HepG2 (cell line): ENCODE data around the gene HYAL2. TPM values are rescaled to one million over a fixed set of nuclear protein-coding genes. Genes with fewer than 3 reads are reported as not detected.

Experiments
- BHLHE40 ChIP-seq: IDR thresholded peaks from 2 replicates; pipeline ENCODE4 v1.6.1; 2011; ENCODE audit warnings: low read length, improper control_type of control experiment
- EEA1 ChIP-seq: sonication (generic); formaldehyde crosslinking; IDR thresholded peaks from 2 replicates; pipeline ENCODE4 v1.5.1; 2020; ENCODE audit warnings: mild to moderate bottlenecking, missing genetic modification reagents, borderline replicate concordance
- FOXM1 ChIP-seq: sonication (generic); formaldehyde crosslinking; IDR thresholded peaks from 2 replicates; pipeline ENCODE4 v1.5.0; 2020; ENCODE audit warnings: missing genetic modification reagents
- GZF1 ChIP-seq: sonication (generic); formaldehyde crosslinking; IDR thresholded peaks from 2 replicates; pipeline ENCODE4 v1.5.1; 2020; ENCODE audit warnings: mild to moderate bottlenecking, missing genetic modification reagents
- HIVEP1 ChIP-seq: sonication (generic); formaldehyde crosslinking; IDR thresholded peaks from 2 replicates; pipeline ENCODE4 v1.4.0; 2020; ENCODE audit warnings: mild to moderate bottlenecking, missing genetic modification reagents
- MAFF ChIP-seq: IDR thresholded peaks from 2 replicates; pipeline ENCODE4 v1.6.1; 2011; ENCODE audit warnings: low read depth, low read length, improper control_type of control experiment
- MZF1 ChIP-seq: sonication (generic); formaldehyde crosslinking; IDR thresholded peaks from 2 replicates; pipeline ENCODE4 v1.8.1; 2023; ENCODE audit warnings: mild to moderate bottlenecking, missing genetic modification reagents, borderline replicate concordance
- NFYC ChIP-seq: IDR thresholded peaks from 2 replicates; pipeline ENCODE4 v1.6.1; 2016; ENCODE audit warnings: missing genetic modification reagents, missing compliant biosample characterization
- POLR2AphosphoS5 ChIP-seq: IDR thresholded peaks from 2 replicates; pipeline ENCODE4 v1.6.1; 2012; ENCODE audit warnings: low read depth, low read length
- RBFOX2 ChIP-seq: fragments of 200-400 bp; formaldehyde crosslinking; IDR thresholded peaks from 2 replicates; pipeline ENCODE4 v1.6.1; 2017; ENCODE audit warnings: low read depth, mild to moderate bottlenecking, low read length
- SIX1 ChIP-seq: sonication (generic); formaldehyde crosslinking; IDR thresholded peaks from 2 replicates; pipeline ENCODE4 v1.4.0; 2020; ENCODE audit warnings: missing genetic modification reagents, borderline replicate concordance
- SOX5 ChIP-seq: IDR thresholded peaks from 2 replicates; pipeline ENCODE4 v1.6.1; 2016; ENCODE audit warnings: borderline replicate concordance
- SYNCRIP ChIP-seq: fragments of 200-400 bp; formaldehyde crosslinking; IDR thresholded peaks from 2 replicates; pipeline ENCODE4 v1.6.1; 2018; ENCODE audit warnings: mild to moderate bottlenecking, low read depth, low read length; ENCODE audit not compliant: insufficient read depth
- ZNF589 ChIP-seq: sonication (generic); formaldehyde crosslinking; conservative IDR thresholded peaks from 2 replicates; pipeline ENCODE4 v1.8.0; 2022; ENCODE audit warnings: mild to moderate bottlenecking, moderate library complexity, missing genetic modification reagents
- ZNF720 ChIP-seq: sonication (generic); formaldehyde crosslinking; IDR thresholded peaks from 2 replicates; pipeline ENCODE4 v1.4.0; 2020; ENCODE audit warnings: missing genetic modification reagents
- ZNF776 ChIP-seq: sonication (generic); formaldehyde crosslinking; IDR thresholded peaks from 2 replicates; pipeline ENCODE4 v1.4.0; 2020; ENCODE audit warnings: mild to moderate bottlenecking, missing genetic modification reagents
- polyA plus RNA-seq, 8 experiments: library from polyadenylated mRNA; depleted of rRNA in 3 of 8; stranded (reverse) in 7 of 8; unstranded in 1 of 8; fragments of >200 nt; fragmentation: Illumina TruSeq in 4 of 8; extraction: Trizol in 4 of 8; gene quantifications; 2 replicates each; pipeline versions ENCODE4 v1.2.1 to v1.2.3, GENCODE V29; 2011 to 2016; ENCODE audit warnings: low read depth in 4 of 8, missing spikeins in 1 of 8, mixed read lengths in 1 of 8; ENCODE audit not compliant: insufficient read depth in 1 of 8
- total RNA-seq, 5 experiments: library from RNA; depleted of rRNA; stranded (reverse); fragments of >200 nt; fragmentation: Illumina TruSeq; extraction: Trizol; gene quantifications; 2 replicates each; pipeline ENCODE4 v1.2.3, GENCODE V29; 2016; ENCODE audit warnings: low read depth in 1 of 5
- TF ChIP-seq, protein P1 (sequence below): sonication (generic); formaldehyde crosslinking; IDR thresholded peaks from 2 replicates; pipeline ENCODE4 v1.9.0; 2021; ENCODE audit warnings: missing genetic modification reagents, borderline replicate concordance
- TF ChIP-seq, protein P2 (sequence below): sonication (generic); formaldehyde crosslinking; IDR thresholded peaks from 2 replicates; pipeline ENCODE4 v1.4.0; 2020; ENCODE audit warnings: mild to moderate bottlenecking, missing genetic modification reagents
- TF ChIP-seq, protein P3 (sequence below): sonication (generic); formaldehyde crosslinking; IDR thresholded peaks from 2 replicates; pipeline ENCODE4 v1.4.0; 2020; ENCODE audit warnings: mild to moderate bottlenecking, low read depth, missing genetic modification reagents
- TF ChIP-seq, protein P4 (sequence below): sonication (generic); formaldehyde crosslinking; IDR thresholded peaks from 2 replicates; pipeline ENCODE4 v1.4.0; 2020; ENCODE audit warnings: missing genetic modification reagents
- TF ChIP-seq, protein P5 (sequence below): sonication (generic); formaldehyde crosslinking; conservative IDR thresholded peaks from 2 replicates; pipeline ENCODE4 v1.8.0; 2022; ENCODE audit warnings: low read depth, missing genetic modification reagents

HYAL2 gene
- total and polyA plus RNA-seq, 2 of the 13 experiments (the other 11 are each of a cell fraction or from before 2014, with no cell fraction given) = 76.2 to 102 TPM

DNA sequence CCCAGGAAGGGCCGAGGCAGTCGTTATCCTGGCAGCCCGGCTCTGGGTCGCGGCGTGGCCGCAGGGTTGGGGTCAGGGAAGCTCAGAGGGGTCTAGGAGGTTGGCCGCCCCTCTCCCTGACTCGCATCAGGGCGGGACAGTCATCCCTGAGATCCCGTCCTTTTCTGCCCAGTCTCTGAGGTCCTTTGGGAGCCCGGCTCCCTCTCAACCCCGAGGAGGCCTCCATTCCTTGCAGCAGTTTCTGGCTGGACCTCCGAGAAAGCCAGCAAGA lies 495 bp downstream of the HYAL2 start (continued):
- TF ChIP-seq SIX1 (0 out of 2 replicates have a peak, but pooled peaks have one; percentile 8), POLR2AphosphoS5 (peak; percentile 75), SYNCRIP (no peak), ZNF589 (CRISPR knock-in tag) (no peak), MAFF (no peak), RBFOX2 (peak; percentile 83), SOX5 (CRISPR knock-in tag) (no peak), ZNF776 (0 out of 2 replicates have a peak, but pooled peaks have one; percentile 59), FOXM1 (no peak), GZF1 (CRISPR knock-in tag) (no peak), MZF1 (CRISPR knock-in tag) (no peak), BHLHE40 (no peak), EEA1 (0 out of 2 replicates have a peak, but pooled peaks have one; percentile 50), ZNF720 (CRISPR knock-in tag) (no peak), HIVEP1 (CRISPR knock-in tag) (peak; percentile 19; the same call in 1 of the 2 replicates), NFYC (no peak)
- TF ChIP-seq, protein P1, sequence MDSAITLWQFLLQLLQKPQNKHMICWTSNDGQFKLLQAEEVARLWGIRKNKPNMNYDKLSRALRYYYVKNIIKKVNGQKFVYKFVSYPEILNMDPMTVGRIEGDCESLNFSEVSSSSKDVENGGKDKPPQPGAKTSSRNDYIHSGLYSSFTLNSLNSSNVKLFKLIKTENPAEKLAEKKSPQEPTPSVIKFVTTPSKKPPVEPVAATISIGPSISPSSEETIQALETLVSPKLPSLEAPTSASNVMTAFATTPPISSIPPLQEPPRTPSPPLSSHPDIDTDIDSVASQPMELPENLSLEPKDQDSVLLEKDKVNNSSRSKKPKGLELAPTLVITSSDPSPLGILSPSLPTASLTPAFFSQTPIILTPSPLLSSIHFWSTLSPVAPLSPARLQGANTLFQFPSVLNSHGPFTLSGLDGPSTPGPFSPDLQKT (CRISPR knock-in tag) = no peak
- TF ChIP-seq, protein P2, sequence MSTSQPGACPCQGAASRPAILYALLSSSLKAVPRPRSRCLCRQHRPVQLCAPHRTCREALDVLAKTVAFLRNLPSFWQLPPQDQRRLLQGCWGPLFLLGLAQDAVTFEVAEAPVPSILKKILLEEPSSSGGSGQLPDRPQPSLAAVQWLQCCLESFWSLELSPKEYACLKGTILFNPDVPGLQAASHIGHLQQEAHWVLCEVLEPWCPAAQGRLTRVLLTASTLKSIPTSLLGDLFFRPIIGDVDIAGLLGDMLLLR (CRISPR knock-in tag) = no peak
- TF ChIP-seq, protein P3, sequence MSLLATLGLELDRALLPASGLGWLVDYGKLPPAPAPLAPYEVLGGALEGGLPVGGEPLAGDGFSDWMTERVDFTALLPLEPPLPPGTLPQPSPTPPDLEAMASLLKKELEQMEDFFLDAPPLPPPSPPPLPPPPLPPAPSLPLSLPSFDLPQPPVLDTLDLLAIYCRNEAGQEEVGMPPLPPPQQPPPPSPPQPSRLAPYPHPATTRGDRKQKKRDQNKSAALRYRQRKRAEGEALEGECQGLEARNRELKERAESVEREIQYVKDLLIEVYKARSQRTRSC = no peak
- TF ChIP-seq, protein P4, sequence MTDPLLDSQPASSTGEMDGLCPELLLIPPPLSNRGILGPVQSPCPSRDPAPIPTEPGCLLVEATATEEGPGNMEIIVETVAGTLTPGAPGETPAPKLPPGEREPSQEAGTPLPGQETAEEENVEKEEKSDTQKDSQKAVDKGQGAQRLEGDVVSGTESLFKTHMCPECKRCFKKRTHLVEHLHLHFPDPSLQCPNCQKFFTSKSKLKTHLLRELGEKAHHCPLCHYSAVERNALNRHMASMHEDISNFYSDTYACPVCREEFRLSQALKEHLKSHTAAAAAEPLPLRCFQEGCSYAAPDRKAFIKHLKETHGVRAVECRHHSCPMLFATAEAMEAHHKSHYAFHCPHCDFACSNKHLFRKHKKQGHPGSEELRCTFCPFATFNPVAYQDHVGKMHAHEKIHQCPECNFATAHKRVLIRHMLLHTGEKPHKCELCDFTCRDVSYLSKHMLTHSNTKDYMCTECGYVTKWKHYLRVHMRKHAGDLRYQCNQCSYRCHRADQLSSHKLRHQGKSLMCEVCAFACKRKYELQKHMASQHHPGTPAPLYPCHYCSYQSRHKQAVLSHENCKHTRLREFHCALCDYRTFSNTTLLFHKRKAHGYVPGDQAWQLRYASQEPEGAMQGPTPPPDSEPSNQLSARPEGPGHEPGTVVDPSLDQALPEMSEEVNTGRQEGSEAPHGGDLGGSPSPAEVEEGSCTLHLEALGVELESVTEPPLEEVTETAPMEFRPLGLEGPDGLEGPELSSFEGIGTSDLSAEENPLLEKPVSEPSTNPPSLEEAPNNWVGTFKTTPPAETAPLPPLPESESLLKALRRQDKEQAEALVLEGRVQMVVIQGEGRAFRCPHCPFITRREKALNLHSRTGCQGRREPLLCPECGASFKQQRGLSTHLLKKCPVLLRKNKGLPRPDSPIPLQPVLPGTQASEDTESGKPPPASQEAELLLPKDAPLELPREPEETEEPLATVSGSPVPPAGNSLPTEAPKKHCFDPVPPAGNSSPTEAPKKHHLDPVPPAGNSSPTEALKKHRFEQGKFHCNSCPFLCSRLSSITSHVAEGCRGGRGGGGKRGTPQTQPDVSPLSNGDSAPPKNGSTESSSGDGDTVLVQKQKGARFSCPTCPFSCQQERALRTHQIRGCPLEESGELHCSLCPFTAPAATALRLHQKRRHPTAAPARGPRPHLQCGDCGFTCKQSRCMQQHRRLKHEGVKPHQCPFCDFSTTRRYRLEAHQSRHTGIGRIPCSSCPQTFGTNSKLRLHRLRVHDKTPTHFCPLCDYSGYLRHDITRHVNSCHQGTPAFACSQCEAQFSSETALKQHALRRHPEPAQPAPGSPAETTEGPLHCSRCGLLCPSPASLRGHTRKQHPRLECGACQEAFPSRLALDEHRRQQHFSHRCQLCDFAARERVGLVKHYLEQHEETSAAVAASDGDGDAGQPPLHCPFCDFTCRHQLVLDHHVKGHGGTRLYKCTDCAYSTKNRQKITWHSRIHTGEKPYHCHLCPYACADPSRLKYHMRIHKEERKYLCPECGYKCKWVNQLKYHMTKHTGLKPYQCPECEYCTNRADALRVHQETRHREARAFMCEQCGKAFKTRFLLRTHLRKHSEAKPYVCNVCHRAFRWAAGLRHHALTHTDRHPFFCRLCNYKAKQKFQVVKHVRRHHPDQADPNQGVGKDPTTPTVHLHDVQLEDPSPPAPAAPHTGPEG = no peak
- TF ChIP-seq, protein P5, sequence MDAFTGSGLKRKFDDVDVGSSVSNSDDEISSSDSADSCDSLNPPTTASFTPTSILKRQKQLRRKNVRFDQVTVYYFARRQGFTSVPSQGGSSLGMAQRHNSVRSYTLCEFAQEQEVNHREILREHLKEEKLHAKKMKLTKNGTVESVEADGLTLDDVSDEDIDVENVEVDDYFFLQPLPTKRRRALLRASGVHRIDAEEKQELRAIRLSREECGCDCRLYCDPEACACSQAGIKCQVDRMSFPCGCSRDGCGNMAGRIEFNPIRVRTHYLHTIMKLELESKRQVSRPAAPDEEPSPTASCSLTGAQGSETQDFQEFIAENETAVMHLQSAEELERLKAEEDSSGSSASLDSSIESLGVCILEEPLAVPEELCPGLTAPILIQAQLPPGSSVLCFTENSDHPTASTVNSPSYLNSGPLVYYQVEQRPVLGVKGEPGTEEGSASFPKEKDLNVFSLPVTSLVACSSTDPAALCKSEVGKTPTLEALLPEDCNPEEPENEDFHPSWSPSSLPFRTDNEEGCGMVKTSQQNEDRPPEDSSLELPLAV (CRISPR knock-in tag) = no peak
